Putamen (tissue), 1 donor: ENCODE data around the gene TIMP1.

ENCODE experiments used
- DNase-seq: peaks from one replicate; pipeline ENCODE4 v3.0.0-alpha.2; 2016; ENCODE audit warnings: low spot score

Gene TIMP1

GRCh38 chrX:47634871-47635575 lies 52.8 kb downstream of the TIMP1 start:
- no peak for DNase-seq
